H9 (cell line): ENCODE data around the gene GPR157. TPM values are rescaled to one million over a fixed set of nuclear protein-coding genes. Genes with fewer than 3 reads are reported as not detected.

ENCODE experiments used
- DNase-seq: peaks from one replicate; pipeline ENCODE4 v3.0.0-alpha.2; 2017
- H2AFZ ChIP-seq: one replicate; pipeline ENCODE4 v1.6.1; 2013; ENCODE audit warnings: mild to moderate bottlenecking, low read length, control low read depth, moderate library complexity
- H2AK5ac ChIP-seq: 2 replicates; pipeline ENCODE4 v1.6.1; 2013; ENCODE audit warnings: low read length, control low read depth, mixed read lengths; ENCODE audit not compliant: insufficient read length
- H2BK120ac ChIP-seq: one replicate; pipeline ENCODE4 v1.6.1; 2013; ENCODE audit warnings: low read depth, mild to moderate bottlenecking, low read length, control low read depth, inconsistent platforms; ENCODE audit not compliant: poor library complexity, severe bottlenecking
- H2BK12ac ChIP-seq: 2 replicates; pipeline ENCODE4 v1.6.1; 2013; ENCODE audit warnings: low read length, control low read depth, mixed read lengths, low read depth; ENCODE audit not compliant: insufficient read length
- H2BK15ac ChIP-seq: 2 replicates; pipeline ENCODE4 v1.6.1; 2013; ENCODE audit warnings: low read depth, low read length, control low read depth
- H2BK20ac ChIP-seq: one replicate; pipeline ENCODE4 v1.6.1; 2013; ENCODE audit warnings: low read depth, mild to moderate bottlenecking, low read length, control low read depth, inconsistent platforms; ENCODE audit not compliant: poor library complexity, severe bottlenecking
- H2BK5ac ChIP-seq: 2 replicates; pipeline ENCODE4 v1.6.1; 2013; ENCODE audit warnings: low read length, control low read depth, mixed read lengths; ENCODE audit not compliant: insufficient read length
- H3K14ac ChIP-seq: 2 replicates; pipeline ENCODE4 v1.6.1; 2013; ENCODE audit warnings: low read length, control low read depth; ENCODE audit not compliant: insufficient read depth
- H3K18ac ChIP-seq: 2 replicates; pipeline ENCODE4 v1.6.1; 2013; ENCODE audit warnings: low read depth, mild to moderate bottlenecking, mixed read lengths, low read length, control low read depth; ENCODE audit not compliant: insufficient read length
- H3K23ac ChIP-seq: 2 replicates; pipeline ENCODE4 v1.6.1; 2013; ENCODE audit warnings: low read length, control low read depth, mixed read lengths, low read depth; ENCODE audit not compliant: insufficient read length
- H3K23me2 ChIP-seq: 2 replicates; pipeline ENCODE4 v1.6.1; 2013; ENCODE audit warnings: low read depth, mild to moderate bottlenecking, mixed read lengths, low read length, control low read depth; ENCODE audit not compliant: insufficient read length, poor library complexity, severe bottlenecking
- H3K27ac ChIP-seq: 2 replicates; pipeline ENCODE4 v1.5.1; 2013; ENCODE audit warnings: low read length, control low read depth, mixed read lengths, low read depth; ENCODE audit not compliant: insufficient read length
- H3K27me3 ChIP-seq: 2 replicates; pipeline ENCODE4 v1.6.1; 2013; ENCODE audit warnings: low read length, control low read depth, inconsistent platforms; ENCODE audit not compliant: insufficient read depth
- H3K4ac ChIP-seq: 2 replicates; pipeline ENCODE4 v1.6.1; 2013; ENCODE audit warnings: low read depth, mild to moderate bottlenecking, control low read depth, inconsistent platforms, low read length, moderate library complexity
- H3K4me1 ChIP-seq: 2 replicates; pipeline ENCODE4 v1.6.1; 2013; ENCODE audit warnings: low read length, control low read depth, inconsistent platforms; ENCODE audit not compliant: insufficient read depth
- H3K4me2 ChIP-seq: 2 replicates; pipeline ENCODE4 v1.6.1; 2013; ENCODE audit warnings: low read length, control low read depth, mixed read lengths; ENCODE audit not compliant: insufficient read length, insufficient read depth
- H3K56ac ChIP-seq: 2 replicates; pipeline ENCODE4 v1.6.1; 2013; ENCODE audit warnings: low read depth, mild to moderate bottlenecking, mixed read lengths, low read length, control low read depth; ENCODE audit not compliant: insufficient read length
- H3K79me1 ChIP-seq: 2 replicates; pipeline ENCODE4 v1.6.1; 2013; ENCODE audit warnings: low read depth, mild to moderate bottlenecking, moderate library complexity, low read length, control low read depth, inconsistent platforms; ENCODE audit not compliant: insufficient read depth, poor library complexity, severe bottlenecking
- H3K79me2 ChIP-seq: 2 replicates; pipeline ENCODE4 v1.6.1; 2013; ENCODE audit warnings: low read length, control low read depth, inconsistent platforms; ENCODE audit not compliant: insufficient read depth
- H3K9ac ChIP-seq: 2 replicates; pipeline ENCODE4 v1.6.1; 2013; ENCODE audit warnings: low read length, control low read depth, mixed read lengths; ENCODE audit not compliant: insufficient read length; ENCODE audit errors: extremely low read depth
- H3K9me3 ChIP-seq: one replicate; pipeline ENCODE4 v1.6.1; 2013; ENCODE audit warnings: low read depth, low read length, inconsistent platforms; ENCODE audit not compliant: control insufficient read depth
- H3T11ph ChIP-seq: one replicate; pipeline ENCODE4 v1.6.1; 2013; ENCODE audit warnings: mild to moderate bottlenecking, low read length, control low read depth, inconsistent platforms
- H4K20me1 ChIP-seq: one replicate; pipeline ENCODE4 v1.6.1; 2013; ENCODE audit not compliant: control insufficient read depth, insufficient read length, insufficient read depth
- H4K5ac ChIP-seq: 2 replicates; pipeline ENCODE4 v1.6.1; 2013; ENCODE audit warnings: low read depth, mild to moderate bottlenecking, mixed read lengths, low read length, control low read depth; ENCODE audit not compliant: insufficient read length
- H4K8ac ChIP-seq: replicated peaks from 2 replicates; pipeline ENCODE4 v1.6.1; 2013; ENCODE audit warnings: low read length, control low read depth, mixed read lengths, low read depth; ENCODE audit not compliant: insufficient read length
- H4K91ac ChIP-seq: 2 replicates; pipeline ENCODE4 v1.6.1; 2013; ENCODE audit warnings: low read depth, mild to moderate bottlenecking, moderate library complexity, mixed read lengths, low read length, control low read depth; ENCODE audit not compliant: insufficient read length
- H3K27ac Mint-ChIP-seq, 3 experiments: 2 replicates in 2 of 3; 3 replicates in 1 of 3; pipeline ENCODE4 v1.8.0; 2020 to 2021; ENCODE audit warnings: mixed read lengths in 3 of 3, mild to moderate bottlenecking in 1 of 3, moderate library complexity in 1 of 3
- H3K27me3 Mint-ChIP-seq: 2 replicates; pipeline ENCODE4 v1.8.0; 2021; ENCODE audit warnings: low read depth, mild to moderate bottlenecking, moderate library complexity, mixed read lengths
- H3K36me3 Mint-ChIP-seq, 3 experiments: 2 replicates in 2 of 3; 3 replicates in 1 of 3; pipeline ENCODE4 v1.8.0; 2020 to 2021; ENCODE audit warnings: low read depth in 3 of 3, mixed read lengths in 3 of 3; ENCODE audit not compliant: insufficient read depth in 1 of 3
- H3K4me1 Mint-ChIP-seq, 2 experiments: 2 replicates each; pipeline ENCODE4 v1.8.0; 2020; ENCODE audit warnings: mixed read lengths in 2 of 2
- H3K4me3 Mint-ChIP-seq, 2 experiments: 2 replicates in 1 of 2; 3 replicates in 1 of 2; pipeline ENCODE4 v1.8.0; 2020 to 2021; ENCODE audit warnings: mild to moderate bottlenecking in 2 of 2, mixed read lengths in 2 of 2, moderate library complexity in 1 of 2
- H3K9me3 Mint-ChIP-seq, 2 experiments: 2 replicates in 1 of 2; 3 replicates in 1 of 2; pipeline ENCODE4 v1.8.0; 2020; ENCODE audit warnings: mild to moderate bottlenecking in 2 of 2, mixed read lengths in 2 of 2, moderate library complexity in 1 of 2
- WGBS: extraction: QIAGEN DNeasy Blood & Tissue Kit; methylation state at CpG from one replicate; pipeline ENCODE4 v1.1.7; 2013; ENCODE audit warnings: missing lambda C conversion rate, low lambda C conversion rate, mixed read lengths; ENCODE audit not compliant: insufficient read length; ENCODE audit errors: extremely low coverage; 5-methylcytosine and 5-hydroxymethylcytosine counted together
- total RNA-seq: library from RNA; stranded (reverse); gene quantifications from 2 replicates; pipeline ENCODE4 v1.2.1, GENCODE V29; 2021
- TF ChIP-seq, protein P1 (sequence below): fragments of 200-600 bp; sonication (generic); conservative IDR thresholded peaks from 3 replicates; pipeline ENCODE4 v1.8.0; 2021; ENCODE audit warnings: antibody characterized with exemption, mild to moderate bottlenecking

The GPR157 gene
- total RNA-seq, 1 experiment from 2014 or later = 3.8 TPM

DNA sequence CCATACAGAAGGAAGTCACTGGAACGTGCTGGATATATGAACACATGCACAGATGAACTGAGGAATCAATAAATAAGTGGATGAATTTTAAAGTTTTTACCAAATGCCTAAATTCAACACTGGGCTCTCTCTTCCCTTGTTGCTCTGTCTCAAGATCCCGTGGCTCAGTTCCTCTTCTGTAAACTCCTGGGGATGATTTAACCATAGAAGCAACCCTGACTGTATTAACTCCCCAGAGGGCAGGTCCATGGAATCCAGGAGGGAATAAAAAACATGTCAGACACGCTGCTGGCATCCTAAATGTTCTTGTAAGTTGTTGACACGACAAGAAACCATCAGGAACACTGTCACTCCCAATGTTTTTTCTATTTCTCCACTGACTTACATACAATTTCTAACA is 45.3 kb upstream of the GPR157 start:
- H2BK12ac ChIP-seq = no peak overlapping the region
- no peaks in the 10 kb centered on the region for H3K79me1 ChIP-seq
- H3T11ph ChIP-seq = no peak overlapping the region
- H3K9ac ChIP-seq = no peak overlapping the region
- no peaks in the 10 kb centered on the region for H3K23me2 ChIP-seq
- no peak overlapping the region for H2BK15ac ChIP-seq
- no peak overlapping the region for H2BK120ac ChIP-seq
- H2BK20ac ChIP-seq = no peak overlapping the region
- H3K79me2 ChIP-seq = peaks cover 17% of the 10 kb centered on the region; the same call in 1 of the 2 replicates
- H3K9me3 Mint-ChIP-seq = peaks cover 3 to 6% of the 10 kb centered on the region in 2 experiments; a peak in 3 of 5 replicates
- no peak overlapping the region for H2AFZ ChIP-seq
- WGBS = no CpG with 5 or more reads among the region's 4 CpGs
- H4K5ac ChIP-seq = no peak overlapping the region
- no peaks in the 10 kb centered on the region for H3K27me3 Mint-ChIP-seq
- TF ChIP-seq, protein P1, sequence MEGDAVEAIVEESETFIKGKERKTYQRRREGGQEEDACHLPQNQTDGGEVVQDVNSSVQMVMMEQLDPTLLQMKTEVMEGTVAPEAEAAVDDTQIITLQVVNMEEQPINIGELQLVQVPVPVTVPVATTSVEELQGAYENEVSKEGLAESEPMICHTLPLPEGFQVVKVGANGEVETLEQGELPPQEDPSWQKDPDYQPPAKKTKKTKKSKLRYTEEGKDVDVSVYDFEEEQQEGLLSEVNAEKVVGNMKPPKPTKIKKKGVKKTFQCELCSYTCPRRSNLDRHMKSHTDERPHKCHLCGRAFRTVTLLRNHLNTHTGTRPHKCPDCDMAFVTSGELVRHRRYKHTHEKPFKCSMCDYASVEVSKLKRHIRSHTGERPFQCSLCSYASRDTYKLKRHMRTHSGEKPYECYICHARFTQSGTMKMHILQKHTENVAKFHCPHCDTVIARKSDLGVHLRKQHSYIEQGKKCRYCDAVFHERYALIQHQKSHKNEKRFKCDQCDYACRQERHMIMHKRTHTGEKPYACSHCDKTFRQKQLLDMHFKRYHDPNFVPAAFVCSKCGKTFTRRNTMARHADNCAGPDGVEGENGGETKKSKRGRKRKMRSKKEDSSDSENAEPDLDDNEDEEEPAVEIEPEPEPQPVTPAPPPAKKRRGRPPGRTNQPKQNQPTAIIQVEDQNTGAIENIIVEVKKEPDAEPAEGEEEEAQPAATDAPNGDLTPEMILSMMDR = no peak
- no peak overlapping the region for H4K91ac ChIP-seq
- H3K4me1 ChIP-seq = no peaks in the 10 kb centered on the region
- H3K27me3 ChIP-seq = no peaks in the 10 kb centered on the region
- H3K27ac ChIP-seq = no peak overlapping the region
- no peak overlapping the region for H3K14ac ChIP-seq
- peaks cover 2 to 56% (median 23%) of the 10 kb centered on the region in 3 experiments; a peak in 4 of 7 replicates for H3K36me3 Mint-ChIP-seq
- H3K18ac ChIP-seq = no peak overlapping the region
- peaks cover 8 to 9% of the 10 kb centered on the region in 2 experiments for H3K4me1 Mint-ChIP-seq
- no peak overlapping the region for H3K4me2 ChIP-seq
- no peaks in the 10 kb centered on the region for H3K9me3 ChIP-seq
- no peak overlapping the region for H4K8ac ChIP-seq
- H3K4me3 Mint-ChIP-seq = no peak overlapping the region
- H4K20me1 ChIP-seq = no peaks in the 10 kb centered on the region
- no peak overlapping the region for H2BK5ac ChIP-seq
- H3K23ac ChIP-seq = no peak overlapping the region
- DNase-seq = no peak
- no peak overlapping the region for H2AK5ac ChIP-seq
- H3K56ac ChIP-seq = no peak overlapping the region
- peak overlapping the region in 1 of 3 experiments; percentile 49; a peak in 1 of 7 replicates for H3K27ac Mint-ChIP-seq
- H3K4ac ChIP-seq = no peak overlapping the region
